Motor neuron (in vitro differentiated cells): ENCODE results near the gene PDXDC1. TPM values are rescaled to one million over a fixed set of nuclear protein-coding genes. Genes with fewer than 3 reads are reported as not detected.
"Not testable (repeated sequence)": the region's sequence is repeated elsewhere in the genome, so short reads cannot be mapped to it uniquely, and the experiment has no call there.

Source experiments
- ATAC-seq, 8 experiments: fragments of 200-7000 bp; cut with Tn5 transposase; replicated peaks in 6 of 8; 2 replicates each; pipeline ENCODE4 v1.8.0; 2021; ENCODE audit warnings: mild to moderate bottlenecking in 8 of 8, moderate library complexity in 8 of 8
- H3K27ac ChIP-seq, 2 donors: fragments of 250-450 bp; sonication (Bioruptor Pico); 2 replicates each; pipeline ENCODE4 v1.9.0; 2021; ENCODE audit warnings: antibody characterized with exemption in 2 of 2, mild to moderate bottlenecking in 2 of 2, moderate library complexity in 1 of 2
- H3K4me1 ChIP-seq, 2 donors: fragments of 250-450 bp; sonication (Bioruptor Pico); replicated peaks in 1 of 2; 2 replicates each; pipeline ENCODE4 v1.6.1; 2021; ENCODE audit warnings: antibody characterized with exemption in 2 of 2, mild to moderate bottlenecking in 2 of 2, moderate library complexity in 1 of 2
- H3K4me3 ChIP-seq, 5 donors: fragments of 250-450 bp; sonication (Bioruptor Pico); 2 replicates each; pipeline ENCODE4 v1.9.0; 2021; ENCODE audit warnings: antibody characterized with exemption in 5 of 5, mild to moderate bottlenecking in 5 of 5, moderate library complexity in 4 of 5
- WGBS, 10 experiments: fragments of 450-650 bp; shearing (Covaris generic); methylation state at CpG; one replicate each; pipeline ENCODE4 v1.0.0; 2022; 5-methylcytosine and 5-hydroxymethylcytosine counted together
- in situ Hi-C, 9 experiments: fragments of 400-800 bp; cut with MboI; loops; one replicate each; pipeline ENCODE4 v1.15.0; 2021; ENCODE audit warnings: low sequenced_read_pairs in 9 of 9, low pct_unique_long_range_greater_than_20kb in 2 of 9; ENCODE audit not compliant: unreplicated experiment in 9 of 9
- total RNA-seq, 8 experiments: library from RNA; unstranded; fragments of 300-600 nt; gene quantifications; 2 replicates each; pipeline versions ENCODE4 v1.2.3 to v1.2.4, GENCODE V29; 2022

The PDXDC1 gene
- total RNA-seq, 8 experiments from 2014 or later: 47.7 to 86.5 (median 64.9) TPM

DNA sequence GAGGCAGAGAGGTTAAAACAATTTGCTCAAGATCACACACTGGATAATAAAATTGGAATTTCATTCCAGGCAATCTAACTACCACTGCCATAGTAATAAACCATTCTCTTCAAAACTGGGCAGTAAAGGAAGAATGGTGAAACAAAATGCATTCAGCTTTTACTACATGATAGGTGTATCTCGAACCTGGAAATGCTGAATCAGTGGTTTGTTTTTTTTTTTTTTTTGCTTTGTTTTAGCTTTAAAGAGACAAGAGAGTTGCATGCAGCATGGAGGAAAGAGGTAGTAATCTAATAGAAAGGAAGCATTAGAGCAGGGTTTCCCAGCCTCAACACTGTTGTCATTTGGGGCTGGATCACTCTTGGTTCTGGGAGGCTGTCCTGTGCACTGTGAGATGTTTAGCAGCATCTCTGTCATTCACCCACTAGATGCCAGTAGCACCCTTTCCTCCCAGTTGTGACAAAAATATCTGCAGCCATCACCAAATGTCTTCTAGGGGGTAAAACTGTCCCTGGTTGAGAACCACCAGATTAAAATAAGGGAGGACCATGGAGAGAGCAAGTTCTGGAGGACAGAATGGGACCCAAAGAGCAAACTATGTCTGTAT lies 115.9 kb downstream of the PDXDC1 start:
- in situ Hi-C loops, ATAC-seq, H3K4me3 ChIP-seq, H3K4me1 ChIP-seq, H3K27ac ChIP-seq: not testable (repeated sequence)
- WGBS, 10 experiments: 40 to 100% methylated on average over 1 of the region's 1 CpG; no CpG with 5 or more reads in 8 of the 10 experiments

DNA sequence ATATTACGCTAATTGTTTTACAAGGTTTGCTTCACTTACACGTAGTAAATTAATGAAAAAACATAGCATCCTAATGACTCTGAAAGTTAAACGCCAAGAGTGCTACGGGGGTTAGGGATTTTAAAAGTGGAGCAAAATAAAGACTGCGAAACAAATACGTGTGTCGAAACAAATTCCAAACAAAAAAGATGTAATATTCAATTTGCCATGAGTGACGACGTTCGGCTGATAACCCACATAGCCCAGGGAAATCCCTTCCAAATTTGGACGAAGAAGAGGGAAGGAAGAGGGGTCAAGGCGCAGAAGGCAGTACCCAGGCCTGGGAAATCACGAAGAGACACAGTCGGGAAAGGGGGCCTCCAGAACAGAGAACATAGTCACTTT lies 118.7 kb downstream of the PDXDC1 start:
- peak overlapping the region; percentile 66 to 86 for H3K27ac ChIP-seq
- peak overlapping the region; percentile 46 to 96 (median 68) for H3K4me3 ChIP-seq
- ATAC-seq, in situ Hi-C loops, H3K4me1 ChIP-seq: not testable (repeated sequence)
- WGBS, 10 experiments: 0 to 100% (median 5%) methylated on average over 1 to 6 of the region's 14 CpGs; no CpG with 5 or more reads in 3 of the 10 experiments

DNA sequence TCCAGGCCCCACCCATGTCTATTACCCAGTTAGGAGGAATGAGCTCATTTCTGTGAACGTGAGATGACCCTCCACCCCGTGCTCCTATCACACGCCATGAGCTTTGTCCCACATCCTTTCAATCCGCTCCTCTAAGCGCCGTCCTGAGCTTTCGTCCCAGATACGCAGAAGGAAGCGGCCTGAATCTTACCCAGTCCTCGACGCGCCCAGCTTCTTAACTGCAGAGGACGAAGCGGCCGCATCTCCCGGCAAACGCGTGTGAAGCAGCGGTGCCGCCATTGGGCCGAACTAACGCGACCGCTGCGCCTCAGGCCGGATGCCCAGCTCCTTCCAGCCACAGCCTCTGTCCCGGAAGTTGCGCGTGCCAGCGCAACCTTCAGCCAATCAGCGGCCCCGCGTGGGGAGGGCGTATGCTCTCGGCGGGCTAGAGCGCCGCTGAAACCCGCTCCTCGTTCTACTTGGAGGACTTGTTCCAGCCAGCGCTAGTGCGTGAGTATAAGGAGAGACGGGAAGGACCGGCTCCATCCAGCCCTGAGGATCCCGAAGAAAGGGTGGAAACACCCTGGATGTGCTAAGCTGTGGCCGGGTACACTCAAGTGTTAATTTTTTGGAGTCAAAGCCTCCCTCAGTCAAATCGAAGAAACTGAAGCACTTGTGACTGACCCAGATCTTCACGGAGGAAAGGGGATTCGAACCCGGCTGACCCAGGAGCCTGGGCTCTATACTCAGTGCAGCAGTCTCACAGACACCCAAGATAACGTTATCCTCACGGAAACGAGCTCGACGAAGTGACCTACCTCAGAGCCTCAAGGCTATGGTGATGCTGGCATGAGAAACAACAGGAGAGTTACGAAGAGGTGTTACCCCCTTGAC lies 119.4 kb downstream of the PDXDC1 start, which contains the start of gene RRN3:
RRN3 (minus strand) TSS at position 318 of the 873 bp plus-strand sequence; CDS start at position 279, 39 bp downstream.
- 0 to 42% (median 7%) methylated on average over 1 to 14 of the region's 56 CpGs; no CpG with 5 or more reads in 4 of the 10 experiments for WGBS, 10 experiments
- ATAC-seq: peak; percentile 94 to 99 (median 99)
- in situ Hi-C loops, H3K4me1 ChIP-seq: not testable (repeated sequence)
- peak within 1 kb of the TSS; percentile 66 to 86 for H3K27ac ChIP-seq
- H3K4me3 ChIP-seq: peak within 1 kb of the TSS; percentile 46 to 96 (median 68)

DNA sequence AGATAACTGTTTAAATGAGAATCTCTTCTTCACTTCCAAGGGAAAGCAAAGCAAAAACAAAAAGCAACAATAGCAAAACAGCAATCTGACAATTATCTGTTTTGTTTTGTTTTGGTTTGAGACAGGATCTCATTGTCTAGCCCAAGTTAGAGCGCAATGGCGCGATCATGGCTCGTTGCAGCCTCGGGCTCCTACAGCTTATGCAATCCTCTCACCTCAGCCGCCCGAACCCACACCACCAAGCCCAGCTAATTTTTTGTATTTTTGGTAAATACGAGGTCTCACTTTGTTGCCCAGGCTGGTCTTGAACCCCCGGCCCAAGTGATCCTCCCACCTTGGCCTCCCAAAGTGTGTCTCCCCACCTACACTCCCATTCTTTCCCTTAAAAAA lies 121.8 kb downstream of the PDXDC1 start:
- 89% methylated on average over 7 of the region's 9 CpGs; no CpG with 5 or more reads in 9 of the 10 experiments for WGBS, 10 experiments

DNA sequence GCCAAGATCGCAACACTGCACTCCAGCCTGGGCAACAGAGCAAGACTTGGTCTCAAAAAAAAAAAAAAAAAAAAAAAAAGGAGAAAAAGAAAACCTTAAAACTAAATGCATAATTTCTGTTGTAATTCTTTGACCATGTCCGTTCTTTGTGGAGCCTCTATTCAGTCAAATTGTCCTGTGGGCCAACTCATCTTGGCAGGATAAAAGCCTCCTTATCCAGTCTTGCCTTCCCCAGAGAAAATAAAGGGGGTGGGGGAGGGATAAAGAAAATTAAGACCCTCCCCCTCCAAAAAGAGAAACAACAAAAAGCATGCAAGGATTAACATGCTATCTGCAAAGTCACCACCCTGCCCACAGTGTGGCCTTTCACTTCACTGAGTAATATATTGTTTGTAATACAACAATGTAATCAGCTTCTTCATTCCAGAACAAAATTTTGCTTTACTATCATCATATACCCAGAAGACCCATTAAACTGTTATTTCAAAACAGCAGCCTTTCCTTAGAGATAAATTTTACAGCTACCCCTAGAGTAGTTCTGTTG lies 124.6 kb downstream of the PDXDC1 start:
- H3K4me1 ChIP-seq, H3K27ac ChIP-seq, H3K4me3 ChIP-seq, ATAC-seq, in situ Hi-C loops: not testable (repeated sequence)
- 33 to 100% (median 83%) methylated on average over 1 to 2 of the region's 2 CpGs; no CpG with 5 or more reads in 4 of the 10 experiments for WGBS, 10 experiments

More for the DNA sequence above, 121.8 kb downstream of the PDXDC1 start:
- H3K4me1 ChIP-seq, H3K4me3 ChIP-seq, ATAC-seq, in situ Hi-C loops, H3K27ac ChIP-seq: not testable (repeated sequence)

DNA sequence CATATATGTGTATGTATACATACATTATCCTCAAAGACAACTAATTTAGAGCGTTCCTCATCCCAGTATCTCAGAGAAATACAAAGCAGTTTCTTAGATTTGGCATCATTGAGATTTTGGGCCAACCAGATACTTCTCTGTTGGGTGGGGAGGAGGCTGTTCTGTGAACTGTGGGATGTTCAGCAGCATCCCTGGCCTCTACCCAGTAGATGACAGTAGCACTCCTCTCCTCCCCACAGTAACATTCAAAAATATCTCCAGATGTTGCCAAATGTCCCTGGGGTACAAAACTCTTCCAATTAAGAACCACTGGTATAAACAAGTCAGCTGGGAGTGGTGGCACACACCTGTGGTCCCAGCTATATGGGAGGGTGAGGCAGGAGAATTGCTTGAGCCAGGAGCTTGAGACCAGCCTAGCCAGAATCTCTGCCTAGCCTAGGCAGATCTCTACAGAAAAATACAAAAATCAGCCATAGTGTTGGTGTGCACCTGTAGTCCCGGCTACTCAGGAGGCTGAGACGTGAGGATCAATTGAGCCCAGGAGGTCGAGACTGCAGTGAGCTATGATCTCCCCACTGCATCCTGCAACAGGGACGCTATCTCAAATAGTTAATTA lies 125.7 kb downstream of the PDXDC1 start:
- peak in 2 of 8 experiments; percentile 34 to 61 for ATAC-seq
- H3K4me3 ChIP-seq, H3K4me1 ChIP-seq, in situ Hi-C loops, H3K27ac ChIP-seq: not testable (repeated sequence)
- 46 to 100% (median 59%) methylated on average over 1 to 2 of the region's 5 CpGs; no CpG with 5 or more reads in 5 of the 10 experiments for WGBS, 10 experiments

DNA sequence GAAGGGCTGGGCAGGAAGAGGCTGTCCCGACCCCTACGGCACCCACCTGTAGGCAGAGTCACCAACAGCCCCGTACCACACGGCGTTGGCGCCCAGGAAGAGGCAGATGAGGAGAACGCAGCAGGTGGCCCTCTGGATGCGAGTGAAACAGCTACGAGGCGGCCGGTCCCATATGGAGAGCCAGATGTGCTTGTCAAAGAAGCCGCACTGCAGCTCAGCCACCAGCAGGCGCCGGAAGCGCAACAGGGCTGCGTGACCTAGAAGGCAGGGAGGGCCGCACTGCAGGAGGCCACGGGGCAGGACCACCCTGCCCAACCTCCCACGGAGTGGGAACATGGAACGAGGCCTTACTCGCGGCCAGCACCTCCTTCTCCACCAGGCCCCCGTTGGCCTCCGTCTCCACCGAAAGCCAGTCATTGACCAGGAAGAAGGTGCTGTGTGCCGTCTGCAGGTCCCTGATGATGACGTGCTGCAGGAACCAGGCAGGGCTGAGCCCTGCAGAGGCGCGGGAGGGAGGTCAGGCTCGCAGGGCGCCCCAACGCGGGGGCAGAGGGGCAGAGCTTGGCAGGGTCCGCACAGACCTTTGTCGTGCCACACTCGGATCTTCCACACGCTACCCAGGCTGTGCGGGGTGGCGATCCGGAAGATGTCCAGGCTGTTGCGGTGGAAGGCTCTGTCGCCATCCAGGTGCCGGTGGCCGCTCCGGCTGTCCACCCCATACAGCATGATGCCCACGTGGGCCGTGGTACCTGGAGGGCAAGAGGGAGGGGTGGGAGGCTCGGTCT lies 153.0 kb downstream of the PDXDC1 start:
- H3K27ac ChIP-seq, ATAC-seq, H3K4me1 ChIP-seq, H3K4me3 ChIP-seq, in situ Hi-C loops: not testable (repeated sequence)
- WGBS, 10 experiments: no CpG with 5 or more reads among the region's 48 CpGs

DNA sequence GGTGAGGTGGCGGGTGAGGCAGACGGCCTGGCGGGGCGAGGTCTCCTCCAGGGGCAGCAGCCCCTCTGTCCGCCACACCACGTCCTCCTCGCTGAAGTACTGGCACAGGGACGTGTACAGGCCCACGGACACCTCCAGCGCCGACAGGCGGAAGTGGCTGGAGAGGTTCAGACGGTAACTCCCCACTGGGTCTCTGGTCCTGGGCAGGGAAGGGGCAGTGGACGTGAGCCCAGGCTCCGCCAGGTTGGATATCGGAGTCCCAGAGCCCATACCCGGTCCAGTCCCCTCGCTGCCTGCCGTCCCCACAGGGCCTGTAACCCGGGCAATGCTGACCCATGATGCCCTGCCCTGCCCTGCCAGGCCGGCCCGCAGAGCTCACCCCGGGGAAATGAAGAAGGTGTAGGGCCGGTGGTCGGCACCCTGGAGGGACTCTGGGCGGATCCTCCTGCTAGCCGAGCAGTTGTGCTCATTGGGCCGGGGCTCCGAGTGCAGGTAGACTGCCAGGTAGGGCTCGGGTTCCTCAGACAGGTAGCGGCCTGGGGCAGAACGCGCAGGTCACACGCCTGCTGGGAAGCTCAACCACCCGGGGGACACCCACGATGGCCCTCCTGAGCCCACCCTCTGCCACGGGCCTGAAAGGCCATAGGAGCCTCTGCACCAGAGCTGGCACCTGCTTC lies 155.6 kb downstream of the PDXDC1 start:
- H3K27ac ChIP-seq, in situ Hi-C loops, H3K4me3 ChIP-seq, ATAC-seq, H3K4me1 ChIP-seq: not testable (repeated sequence)
- no CpG with 5 or more reads among the region's 37 CpGs for WGBS, 10 experiments

DNA sequence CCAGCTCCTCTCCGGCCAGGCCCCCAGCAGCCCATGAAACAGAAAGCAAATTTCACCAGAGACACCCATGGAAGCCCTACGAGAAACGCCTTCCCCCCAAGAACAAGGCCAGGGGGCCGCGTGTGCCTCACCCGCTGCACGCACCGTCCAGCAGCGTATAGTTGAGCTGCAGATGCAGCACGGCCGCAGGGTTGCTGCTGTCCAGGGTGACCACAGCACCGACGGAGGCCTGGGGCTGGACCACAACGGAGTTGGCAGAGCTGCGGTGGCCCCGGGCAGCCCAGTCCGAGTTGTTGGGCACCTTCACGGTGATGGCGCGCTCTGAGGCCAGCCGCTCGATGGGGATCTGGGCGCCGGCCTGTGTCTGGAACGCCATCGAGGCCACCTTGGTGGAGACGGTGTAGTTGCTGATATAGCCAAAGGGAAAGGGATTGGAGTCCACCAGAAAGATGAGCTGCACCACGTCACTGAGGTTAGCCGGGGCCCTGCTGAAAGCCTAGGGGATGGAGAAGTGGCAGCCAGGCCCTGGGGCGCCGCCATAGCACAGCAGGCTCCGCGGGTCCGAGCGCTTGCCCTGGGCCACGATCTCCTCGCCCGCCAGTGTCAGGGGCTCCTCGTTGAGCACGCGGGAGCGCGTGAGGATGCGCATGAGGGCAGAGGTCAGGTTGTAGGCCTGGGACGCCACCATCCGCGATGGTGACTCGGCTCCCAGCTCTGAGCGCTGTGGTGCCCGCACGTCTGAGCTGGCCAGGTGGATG lies 156.3 kb downstream of the PDXDC1 start:
- no CpG with 5 or more reads among the region's 51 CpGs for WGBS, 10 experiments
- ATAC-seq, H3K27ac ChIP-seq, in situ Hi-C loops, H3K4me3 ChIP-seq, H3K4me1 ChIP-seq: not testable (repeated sequence)

DNA sequence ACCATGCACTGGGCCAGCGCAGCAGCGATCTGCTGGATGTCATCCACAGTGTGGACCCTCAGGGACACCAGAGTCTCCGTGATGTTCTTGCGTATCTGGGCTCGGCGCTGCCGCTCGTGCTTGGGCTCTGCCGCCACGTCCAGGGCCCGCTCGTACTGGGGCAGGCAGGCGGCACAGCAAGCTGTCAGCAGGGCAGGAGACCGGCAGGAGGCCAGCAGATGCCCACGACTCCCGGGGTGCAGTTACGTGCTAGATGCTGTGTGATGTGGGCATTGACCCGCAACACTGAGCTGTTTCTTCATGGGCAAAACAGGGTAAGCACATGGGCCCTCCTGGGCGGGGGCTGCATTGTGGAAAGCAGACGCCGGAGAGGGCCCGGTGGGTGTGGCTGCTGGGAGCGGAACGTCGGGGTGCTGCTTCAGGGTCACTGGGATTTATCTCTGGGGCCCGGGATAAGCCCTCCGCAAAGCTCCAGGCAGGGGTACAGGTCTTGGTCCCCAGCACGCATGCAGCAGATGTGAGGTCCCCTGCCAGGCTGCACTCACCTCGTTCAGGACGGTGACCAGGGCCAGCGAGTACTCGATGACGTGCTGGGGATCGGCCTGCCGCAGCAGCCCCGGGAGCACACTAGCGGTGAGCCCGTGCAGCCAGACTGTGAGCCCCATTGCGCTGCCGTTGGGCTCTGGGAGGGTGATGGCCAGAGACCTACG lies 158.0 kb downstream of the PDXDC1 start:
- in situ Hi-C loops, H3K4me1 ChIP-seq: not testable (repeated sequence)

DNA sequence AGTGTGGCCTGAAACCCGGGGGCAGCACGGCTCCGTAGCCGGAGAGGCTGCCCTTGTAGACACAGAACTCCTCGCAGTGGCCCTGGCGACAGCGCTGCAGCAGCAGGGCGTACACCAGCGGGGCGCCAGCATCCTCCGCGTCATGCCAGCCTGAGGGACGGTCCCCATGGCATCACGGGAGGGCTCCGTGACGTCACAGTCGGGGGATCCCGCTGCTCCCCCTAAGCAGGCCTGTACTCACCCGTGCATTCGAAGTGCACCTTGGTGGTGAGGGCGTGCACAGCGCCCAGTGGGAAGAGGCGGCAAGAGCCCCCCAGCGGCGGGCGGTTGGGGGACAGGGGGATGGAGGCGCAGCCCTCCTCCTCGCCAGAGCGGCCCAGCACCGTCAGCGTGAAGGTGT lies 158.7 kb downstream of the PDXDC1 start:
- no CpG with 5 or more reads among the region's 31 CpGs for WGBS, 10 experiments
- in situ Hi-C loops, H3K4me3 ChIP-seq, H3K27ac ChIP-seq, H3K4me1 ChIP-seq, ATAC-seq: not testable (repeated sequence)

More for the DNA sequence above, 158.0 kb downstream of the PDXDC1 start:
- H3K4me3 ChIP-seq, ATAC-seq, H3K27ac ChIP-seq: not testable (repeated sequence)
- WGBS, 10 experiments: no CpG with 5 or more reads among the region's 41 CpGs
